Activated naive CD4-positive, alpha-beta T cell (primary cell): ENCODE results near the gene ADARB2.

Source experiments
- DNase-seq, 4 experiments: peaks; one replicate each; lab custom pipeline; 2025; lab: John Stamatoyannopoulos, UW

ADARB2 gene

GRCh38 chr10:1735562-1735961, 1.8 kb downstream of the ADARB2 start:
- no peak for DNase-seq

- no peak for DNase-seq
These were observed 3.0 kb downstream of the ADARB2 start for GRCh38 chr10:1734288-1734687.

- DNase-seq: no peak
These were observed 3.6 kb downstream of the ADARB2 start for GRCh38 chr10:1733720-1734119.

- no peak for DNase-seq
These were observed 4.7 kb downstream of the ADARB2 start for GRCh38 chr10:1732564-1732996.

GRCh38 chr10:1731592-1731991, 5.7 kb downstream of the ADARB2 start:
- DNase-seq: no peak

DNA sequence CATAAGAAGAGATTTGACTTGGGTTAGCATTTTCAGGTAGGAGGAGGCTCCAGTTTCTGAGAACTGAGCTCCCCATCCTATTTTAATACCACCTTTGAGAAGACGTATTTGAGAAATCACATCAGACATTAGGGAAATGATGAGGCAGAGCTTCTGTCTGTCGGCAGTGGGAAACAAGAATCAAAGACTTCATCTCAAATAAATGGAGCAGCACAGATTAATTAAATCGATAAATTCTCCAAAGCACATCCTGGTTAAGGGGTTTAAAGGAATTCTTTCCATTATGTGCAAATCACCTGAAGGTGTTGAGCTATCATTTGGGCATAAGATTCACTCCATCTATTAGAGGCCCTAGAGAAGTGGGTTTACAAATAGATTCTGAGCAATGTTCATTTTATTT, 7.6 kb downstream of the ADARB2 start:
- DNase-seq: no peak

- DNase-seq: no peak
These were observed 10.5 kb downstream of the ADARB2 start for GRCh38 chr10:1726861-1727260.

- no peak for DNase-seq
These were observed 12.3 kb downstream of the ADARB2 start for GRCh38 chr10:1724921-1725488.

GRCh38 chr10:1716839-1717238, 20.5 kb downstream of the ADARB2 start:
- no peak for DNase-seq

- no peak for DNase-seq
These were observed 21.5 kb downstream of the ADARB2 start for GRCh38 chr10:1715821-1716220.

DNA sequence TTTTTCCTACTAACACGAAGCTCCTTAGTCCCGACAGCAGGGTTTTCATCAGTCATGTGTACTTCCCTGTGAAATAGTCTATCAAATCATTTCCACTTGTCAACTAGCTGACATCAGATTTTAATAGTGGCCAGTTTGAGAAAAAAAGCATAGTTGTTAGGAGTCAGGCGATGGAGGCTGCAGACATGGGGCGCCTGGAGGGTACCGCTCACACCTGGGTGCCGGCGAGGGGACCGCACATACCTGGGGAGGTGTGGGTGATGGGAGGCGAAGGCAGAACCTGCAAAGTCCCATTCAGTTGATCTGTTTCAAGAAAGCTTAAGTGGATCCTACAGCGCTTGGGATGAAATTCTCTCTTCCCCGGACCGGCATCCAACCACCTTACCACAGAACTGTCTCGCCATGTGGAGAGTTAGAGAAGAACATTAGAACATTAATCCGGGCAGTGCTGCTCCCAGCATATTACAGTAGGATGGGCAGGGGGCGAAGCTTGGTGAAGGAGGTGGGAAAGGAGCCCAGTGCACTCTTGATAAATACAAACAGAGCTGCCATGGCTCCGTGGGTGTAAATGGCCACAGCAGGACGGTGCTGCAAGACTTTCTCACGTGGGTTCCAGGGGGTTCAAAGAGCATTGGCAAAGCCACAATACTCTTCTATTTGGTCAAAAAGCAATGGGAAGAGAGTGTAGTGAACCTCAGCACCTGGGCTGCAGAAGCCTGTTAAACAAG, 24.2 kb downstream of the ADARB2 start:
- no peak for DNase-seq

GRCh38 chr10:1712314-1712713, 25.0 kb downstream of the ADARB2 start:
- no peak for DNase-seq

GRCh38 chr10:1709161-1709560, 28.2 kb downstream of the ADARB2 start:
- DNase-seq: no peak

- no peak for DNase-seq
These were observed 28.6 kb downstream of the ADARB2 start for GRCh38 chr10:1708746-1709145.

- DNase-seq: no peak
These were observed 30.6 kb downstream of the ADARB2 start for GRCh38 chr10:1706711-1707110.

GRCh38 chr10:1706256-1706655, 31.1 kb downstream of the ADARB2 start:
- DNase-seq: no peak

DNA sequence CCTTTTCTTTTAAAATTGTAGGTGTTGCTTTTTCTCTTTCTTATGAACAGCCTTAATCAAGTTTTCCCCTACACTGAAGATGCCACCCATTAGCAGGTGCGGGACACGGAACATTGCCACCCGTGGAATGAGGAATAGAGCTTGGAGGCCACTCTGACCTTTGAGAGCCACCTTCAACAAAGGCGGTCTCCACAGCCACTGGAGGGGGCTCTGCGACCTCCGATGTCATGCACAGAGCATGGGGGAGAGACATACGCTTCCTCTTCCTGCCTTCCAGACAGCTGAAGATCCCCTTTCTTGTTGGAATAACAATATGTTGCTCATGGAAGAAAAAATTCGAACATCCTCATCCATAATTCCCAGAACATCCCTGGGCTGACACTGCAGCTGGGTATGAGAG, 39.1 kb downstream of the ADARB2 start:
- no peak for DNase-seq

DNA sequence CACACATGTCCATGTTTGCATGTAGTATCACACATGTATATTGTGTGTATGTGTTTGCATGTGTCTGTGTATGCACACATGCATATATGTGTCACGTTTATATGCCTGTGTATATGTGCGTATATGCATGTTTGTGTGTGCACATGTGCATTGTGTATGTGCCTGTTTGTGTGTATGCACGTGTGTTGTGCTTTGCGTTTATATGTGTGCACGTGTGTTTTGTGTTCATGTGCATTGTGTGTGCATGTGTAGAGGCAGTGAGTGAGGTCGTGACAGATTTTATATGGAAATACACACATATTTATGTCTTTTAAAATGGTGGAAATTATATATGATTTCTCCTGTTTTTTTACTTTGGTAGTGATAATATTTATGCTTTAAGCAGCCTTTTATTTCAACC, 41.2 kb downstream of the ADARB2 start:
- DNase-seq: no peak

DNA sequence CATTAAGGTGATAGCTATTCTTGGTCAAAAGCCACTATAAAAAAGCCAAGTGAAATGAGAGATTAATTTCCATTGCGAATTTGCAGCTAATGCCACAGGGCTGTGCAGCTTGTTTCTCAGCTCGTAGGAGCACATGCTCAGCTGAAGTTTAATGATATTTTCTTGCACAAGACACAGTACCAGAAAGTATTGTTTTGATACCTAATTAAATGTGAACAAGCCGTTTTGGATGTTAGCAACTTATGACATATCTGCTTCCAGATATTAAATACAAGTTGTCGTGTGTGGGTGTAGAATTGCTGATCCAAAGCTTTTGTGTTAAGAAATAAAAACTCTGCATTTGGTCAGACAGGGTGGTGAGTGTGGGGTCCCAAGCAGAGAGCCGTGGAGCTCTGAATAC, 47.2 kb downstream of the ADARB2 start:
- DNase-seq: no peak

- no peak for DNase-seq
These were observed 48.8 kb downstream of the ADARB2 start for GRCh38 chr10:1688531-1688930.

DNA sequence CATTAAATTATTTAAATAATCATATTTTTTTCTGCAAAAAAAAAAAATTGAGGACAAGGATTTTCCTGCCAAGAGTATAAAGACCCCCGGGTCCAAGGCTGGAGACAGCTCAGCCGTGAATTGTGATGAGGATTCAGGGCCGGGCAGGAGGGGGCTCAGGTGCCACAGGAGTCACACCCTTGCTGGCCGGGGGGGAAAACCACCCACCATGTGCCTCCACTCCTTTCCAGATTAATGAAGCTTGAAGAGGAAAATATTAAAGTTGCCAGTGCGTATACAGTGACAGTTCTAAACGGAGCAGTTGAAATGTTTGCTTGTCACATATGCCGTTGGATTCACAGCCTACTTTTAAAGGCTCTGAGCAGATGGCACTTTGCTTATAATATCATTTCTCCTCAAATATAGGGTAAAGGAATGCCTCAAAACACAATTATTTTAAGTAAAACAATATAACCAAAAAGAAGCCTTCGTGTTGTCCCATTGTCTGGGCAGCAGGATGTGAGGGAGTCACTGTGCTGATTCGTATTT, 49.6 kb downstream of the ADARB2 start:
- DNase-seq: no peak

- no peak for DNase-seq
These were observed 50.1 kb downstream of the ADARB2 start for GRCh38 chr10:1687190-1687589.

- DNase-seq: no peak
These were observed 50.9 kb downstream of the ADARB2 start for GRCh38 chr10:1686491-1686749.
